Gastrocnemius medialis (tissue), 4 donors: ENCODE results near the gene VPS39. TPM values are rescaled to one million over a fixed set of nuclear protein-coding genes. Genes with fewer than 3 reads are reported as not detected.

Experiments
- ATAC-seq, 2 donors: fragments of 150-250 bp; one replicate each; pipeline ENCODE4 v1.9.1; 2016
- DNase-seq, 2 donors: peaks; one replicate each; pipeline ENCODE4 v3.0.0-alpha.2; 2019
- H3K27ac ChIP-seq, 4 donors: fragments of 200-600 bp; sonication (generic); 1 replicate in 1 of 4; 2 replicates in 3 of 4; pipeline ENCODE4 v1.5.1; 2016 to 2018; ENCODE audit warnings: mild to moderate bottlenecking in 2 of 4, moderate library complexity in 1 of 4
- H3K27me3 ChIP-seq, 3 donors: fragments of 200-600 bp; sonication (generic) in 2 of 3; 1 replicate in 1 of 3; 2 replicates in 2 of 3; pipeline versions ENCODE4 v1.5.1 to v1.6.0; 2016 to 2019; ENCODE audit warnings: mild to moderate bottlenecking in 1 of 3, moderate library complexity in 1 of 3
- H3K36me3 ChIP-seq, 2 donors: fragments of 200-600 bp; sonication (generic) in 1 of 2; one replicate each; pipeline ENCODE4 v1.5.1; 2017 to 2018
- H3K4me1 ChIP-seq, 2 donors: fragments of 200-600 bp; sonication (generic) in 1 of 2; one replicate each; pipeline ENCODE4 v1.5.1; 2016 to 2017; ENCODE audit warnings: mild to moderate bottlenecking in 2 of 2
- H3K4me3 ChIP-seq, 4 donors: fragments of 200-600 bp; sonication (generic) in 3 of 4; 1 replicate in 1 of 4; 2 replicates in 3 of 4; pipeline ENCODE4 v1.5.1; 2016 to 2019; ENCODE audit warnings: mild to moderate bottlenecking in 2 of 4
- H3K9me3 ChIP-seq, 3 donors: fragments of 200-600 bp; sonication (generic) in 2 of 3; 1 replicate in 1 of 3; 2 replicates in 2 of 3; pipeline ENCODE4 v1.5.1; 2016 to 2019
- POLR2A ChIP-seq, 2 donors: fragments of 450-650 bp; IDR thresholded peaks; one replicate each; pipeline ENCODE4 v1.6.1; 2017; ENCODE audit warnings: antibody characterized with exemption in 2 of 2, mild to moderate bottlenecking in 2 of 2, moderate library complexity in 2 of 2
- in situ Hi-C, 4 donors: fragments of 200-750 bp; cut with MboI; loops; one replicate each; pipeline versions ENCODE4 v1.15.0 to v1.8.0; 2017; ENCODE audit warnings: low sequenced_read_pairs in 4 of 4
- intact Hi-C: fragments of 100-400 bp; cut with DNase I; formaldehyde crosslinking; loops from one replicate; pipeline ENCODE4 v1.15.1; 2023; ENCODE audit warnings: low total_unique reads
- total RNA-seq, 4 donors: library from RNA; depleted of rRNA; stranded (reverse); fragments of >200 nt; gene quantifications; one replicate each; pipeline versions ENCODE4 v1.1.0 to v1.2.3, GENCODE V29; 2016
- TF ChIP-seq, protein P1 (sequence below), 5 experiments: fragments of 450-650 bp in 3 of 5; fragments of 200-600 bp in 2 of 5; sonication (generic) in 2 of 5; IDR thresholded peaks in 4 of 5; conservative IDR thresholded peaks in 1 of 5; 1 replicate in 4 of 5; 2 replicates in 1 of 5; pipeline ENCODE4 v1.5.1; 2016 to 2019; ENCODE audit warnings: antibody characterized with exemption in 5 of 5, mild to moderate bottlenecking in 3 of 5, moderate library complexity in 3 of 5

Gene VPS39
- total RNA-seq, 4 donors from 2014 or later = 28.8 to 41.8 (median 35.2) TPM

DNA sequence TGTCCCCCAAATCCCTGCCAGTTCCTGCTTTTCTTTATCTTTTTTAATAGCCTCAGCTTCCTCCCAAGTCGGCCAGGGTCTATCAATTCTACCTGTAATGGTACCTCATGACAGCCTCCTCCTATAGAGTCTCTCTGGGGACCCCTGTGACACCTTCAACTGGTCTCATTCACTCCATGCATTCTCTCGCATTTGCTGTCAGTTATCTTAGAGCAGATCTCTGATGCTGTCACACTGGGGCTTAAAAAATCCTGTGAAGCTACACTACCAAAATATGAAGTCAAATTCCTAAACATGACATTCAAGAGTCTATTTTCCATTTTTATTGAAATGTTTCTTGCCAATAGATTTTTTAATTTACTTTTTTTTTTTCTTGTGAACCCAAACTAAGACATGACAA is 5.5 kb downstream of the VPS39 start:
- Histone ChIP-seq H3K4me3 (no peak overlapping the region), H3K9me3 (no peaks in the 10 kb centered on the region), H3K27ac (no peak overlapping the region), H3K36me3 (peaks cover 0 to 21% of the 10 kb centered on the region in 2 donors), H3K4me1 (peaks cover 19 to 25% of the 10 kb centered on the region in 2 donors), H3K27me3 (no peaks in the 10 kb centered on the region)
- TF ChIP-seq POLR2A (IDR thresholded peaks at IDR 0.05) = no peak
- TF ChIP-seq, protein P1, sequence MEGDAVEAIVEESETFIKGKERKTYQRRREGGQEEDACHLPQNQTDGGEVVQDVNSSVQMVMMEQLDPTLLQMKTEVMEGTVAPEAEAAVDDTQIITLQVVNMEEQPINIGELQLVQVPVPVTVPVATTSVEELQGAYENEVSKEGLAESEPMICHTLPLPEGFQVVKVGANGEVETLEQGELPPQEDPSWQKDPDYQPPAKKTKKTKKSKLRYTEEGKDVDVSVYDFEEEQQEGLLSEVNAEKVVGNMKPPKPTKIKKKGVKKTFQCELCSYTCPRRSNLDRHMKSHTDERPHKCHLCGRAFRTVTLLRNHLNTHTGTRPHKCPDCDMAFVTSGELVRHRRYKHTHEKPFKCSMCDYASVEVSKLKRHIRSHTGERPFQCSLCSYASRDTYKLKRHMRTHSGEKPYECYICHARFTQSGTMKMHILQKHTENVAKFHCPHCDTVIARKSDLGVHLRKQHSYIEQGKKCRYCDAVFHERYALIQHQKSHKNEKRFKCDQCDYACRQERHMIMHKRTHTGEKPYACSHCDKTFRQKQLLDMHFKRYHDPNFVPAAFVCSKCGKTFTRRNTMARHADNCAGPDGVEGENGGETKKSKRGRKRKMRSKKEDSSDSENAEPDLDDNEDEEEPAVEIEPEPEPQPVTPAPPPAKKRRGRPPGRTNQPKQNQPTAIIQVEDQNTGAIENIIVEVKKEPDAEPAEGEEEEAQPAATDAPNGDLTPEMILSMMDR (IDR thresholded peaks at IDR 0.05 in 4 of 5, conservative IDR thresholded peaks at IDR 0.05 in 1 of 5) = no peak
- intact Hi-C loops = loop anchor here (10.0 kb wide), 1 partner anchor 182 kb away; no protein-coding TSS in a partner anchor
- in situ Hi-C loops = no loop called here
- DNase-seq = no peak
- ATAC-seq = no peak

DNA sequence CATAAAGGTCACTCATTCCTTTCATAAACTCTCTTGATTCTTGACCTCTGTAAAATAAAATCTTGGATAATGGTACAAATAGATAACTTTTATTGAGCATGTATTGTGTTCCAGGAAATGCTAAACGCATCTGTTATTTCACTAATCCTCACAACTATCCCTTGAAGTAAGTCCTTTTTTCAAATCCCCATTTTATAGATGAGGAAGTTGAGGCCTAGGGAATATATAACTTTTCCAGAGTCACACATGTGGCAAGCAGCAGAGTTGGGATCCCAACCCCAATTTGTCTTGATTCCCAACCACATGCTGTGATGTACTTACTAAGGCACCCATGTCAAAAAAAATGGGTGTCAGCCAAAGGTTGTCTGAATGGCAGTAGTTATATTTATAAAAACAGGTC is 6.3 kb downstream of the VPS39 start:
- TF ChIP-seq POLR2A (IDR thresholded peaks at IDR 0.05) = no peak
- TF ChIP-seq, protein P1 (IDR thresholded peaks at IDR 0.05 in 4 of 5, conservative IDR thresholded peaks at IDR 0.05 in 1 of 5) = no peak
- Histone ChIP-seq H3K36me3 (peaks cover 0 to 26% of the 10 kb centered on the region in 2 donors), H3K4me1 (peaks cover 12 to 18% of the 10 kb centered on the region in 2 donors), H3K9me3 (no peaks in the 10 kb centered on the region), H3K4me3 (no peak overlapping the region), H3K27me3 (no peaks in the 10 kb centered on the region), H3K27ac (no peak overlapping the region)
- intact Hi-C loops (loop anchor here (10.0 kb wide), 1 partner anchor 183 kb away; no protein-coding TSS in a partner anchor), in situ Hi-C loops (no loop called here)
- ATAC-seq = no peak
- DNase-seq = no peak

DNA sequence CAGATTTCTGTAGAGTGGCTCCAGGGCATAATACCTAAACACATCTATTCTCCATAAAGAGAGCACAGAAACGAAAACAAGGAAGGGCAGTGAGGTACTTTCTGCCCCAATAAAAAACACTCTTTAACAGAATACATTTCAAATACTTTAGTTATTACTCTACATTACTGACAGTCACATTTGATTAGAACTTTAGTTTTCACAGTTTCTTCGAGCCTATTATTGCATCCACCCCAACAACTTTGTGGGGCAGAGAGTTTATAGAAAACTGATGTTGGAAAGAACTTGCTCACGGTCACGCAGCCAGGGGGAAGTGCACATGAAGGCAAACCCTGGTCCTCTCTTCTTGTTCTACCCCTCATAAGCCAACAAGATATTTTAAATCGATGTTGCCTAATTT is 9.0 kb downstream of the VPS39 start:
- H3K27me3 ChIP-seq = no peaks in the 10 kb centered on the region
- intact Hi-C loops = loop anchor here (10.0 kb wide), 1 partner anchor 116 kb away; no protein-coding TSS in a partner anchor
- H3K4me3 ChIP-seq = no peak overlapping the region
- no peaks in the 10 kb centered on the region for H3K4me1 ChIP-seq
- H3K36me3 ChIP-seq = peaks cover 0 to 26% of the 10 kb centered on the region in 2 donors
- H3K9me3 ChIP-seq = no peaks in the 10 kb centered on the region
- no peak overlapping the region for H3K27ac ChIP-seq
- DNase-seq (no peak), ATAC-seq (no peak)
- in situ Hi-C loops = no loop called here
- TF ChIP-seq, protein P1 (IDR thresholded peaks at IDR 0.05 in 4 of 5, conservative IDR thresholded peaks at IDR 0.05 in 1 of 5) = no peak
- TF ChIP-seq POLR2A (IDR thresholded peaks at IDR 0.05) = no peak

DNA sequence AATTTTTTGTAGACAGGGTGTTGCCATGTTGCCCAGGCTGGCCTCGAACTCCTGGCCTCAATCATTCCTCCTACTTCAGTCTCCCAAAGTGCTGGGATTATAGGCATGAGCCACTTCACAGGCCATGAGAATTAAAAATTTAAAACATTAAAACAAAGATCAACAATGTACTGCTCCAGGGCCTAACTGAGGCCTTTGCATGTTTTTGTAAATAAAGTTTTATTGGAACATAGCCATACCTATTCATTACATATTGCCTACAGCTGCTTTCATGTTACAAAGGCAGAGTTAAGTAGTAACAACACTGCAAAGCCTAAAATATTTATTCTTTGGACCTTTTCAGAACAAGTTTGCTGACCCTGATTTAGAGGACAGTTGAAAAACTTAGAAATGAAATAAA is 9.6 kb downstream of the VPS39 start:
- Histone ChIP-seq H3K4me1 (no peaks in the 10 kb centered on the region), H3K9me3 (no peaks in the 10 kb centered on the region), H3K27me3 (no peaks in the 10 kb centered on the region), H3K27ac (no peak overlapping the region), H3K4me3 (no peak overlapping the region), H3K36me3 (peaks cover 0 to 26% of the 10 kb centered on the region in 2 donors)
- ATAC-seq = no peak
- TF ChIP-seq, protein P1 (IDR thresholded peaks at IDR 0.05 in 4 of 5, conservative IDR thresholded peaks at IDR 0.05 in 1 of 5) = no peak
- no peak for TF ChIP-seq POLR2A (IDR thresholded peaks at IDR 0.05)
- DNase-seq = no peak
- in situ Hi-C loops = no loop called here
- intact Hi-C loops = loop anchor here (10.0 kb wide), 1 partner anchor 116 kb away; no protein-coding TSS in a partner anchor

DNA sequence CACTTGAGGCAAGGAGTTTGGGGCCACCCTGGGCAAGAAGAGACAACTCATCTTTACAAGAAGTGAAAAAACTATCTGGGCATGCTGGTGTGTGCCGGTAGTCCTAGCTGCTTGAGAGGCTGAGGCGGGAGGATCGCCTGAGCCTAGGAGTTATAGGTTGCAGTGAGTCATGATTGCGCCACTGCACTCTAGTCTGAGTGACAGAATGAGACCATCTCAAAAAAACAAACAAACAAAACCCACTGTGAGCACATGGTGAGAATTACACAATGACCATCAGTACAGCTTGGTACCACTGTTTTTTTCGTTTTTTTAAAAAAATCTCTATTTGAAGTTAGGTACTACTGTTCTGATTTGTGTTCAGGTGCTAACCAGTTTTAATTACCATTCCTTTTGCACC is 13.6 kb downstream of the VPS39 start:
- peaks cover 0 to 36% of the 10 kb centered on the region in 2 donors for H3K36me3 ChIP-seq
- H3K27ac ChIP-seq = no peak overlapping the region
- in situ Hi-C loops (no loop called here), intact Hi-C loops (loop anchor here (10.0 kb wide), 1 partner anchor 120 kb away; no protein-coding TSS in a partner anchor)
- H3K9me3 ChIP-seq = no peaks in the 10 kb centered on the region
- H3K4me1 ChIP-seq = no peaks in the 10 kb centered on the region
- no peak overlapping the region for H3K4me3 ChIP-seq
- DNase-seq (peak in 1 of 2 donors; percentile 14), ATAC-seq (peak in 1 of 2 donors; percentile 41)
- H3K27me3 ChIP-seq = no peaks in the 10 kb centered on the region
- TF ChIP-seq, protein P1 (IDR thresholded peaks at IDR 0.05 in 4 of 5, conservative IDR thresholded peaks at IDR 0.05 in 1 of 5) = no peak
- TF ChIP-seq POLR2A (IDR thresholded peaks at IDR 0.05) = no peak
